ENCODE results near the gene SEMA3A. TPM values are rescaled to one million over a fixed set of nuclear protein-coding genes. Genes with fewer than 3 reads are reported as not detected.

The SEMA3A gene
- total and polyA plus RNA-seq, 3 donors from 2014 or later: 1.4 to 3.9 (median 2.0) TPM

GRCh38 chr7:84021292-84021908 lies 173.2 kb downstream of the SEMA3A start:
- H3K4me1 ChIP-seq: no peaks in the 10 kb centered on the region
- H3K27me3 ChIP-seq: no peaks in the 10 kb centered on the region
- no peak overlapping the region for H3K4me3 ChIP-seq

GRCh38 chr7:84017651-84018050 lies 176.9 kb downstream of the SEMA3A start:
- no peak overlapping the region for H3K4me3 ChIP-seq
- H3K36me3 ChIP-seq (ENCODE audit: low read depth, missing control alignments): no peaks in the 10 kb centered on the region
- no peak overlapping the region for H3K27ac ChIP-seq
- no peak for TF ChIP-seq CTCF (IDR thresholded peaks at IDR 0.05)
- no peak for TF ChIP-seq POLR2A (IDR thresholded peaks at IDR 0.05)
- no peaks in the 10 kb centered on the region for H3K9me3 ChIP-seq
- no peaks in the 10 kb centered on the region for H3K27me3 ChIP-seq
- no peak for DNase-seq
- whole genome bisulfite sequencing, 2 donors: 46 to 50% methylated on average over 2 of the region's 2 CpGs
- intact Hi-C loops (cut with DNase I; ENCODE audit: low total_unique reads): no loop called here
- no peaks in the 10 kb centered on the region for H3K4me1 ChIP-seq

More at GRCh38 chr7:84021292-84021908, 173.2 kb downstream of the SEMA3A start:
- Histone ChIP-seq H3K27ac (no peak overlapping the region), H3K36me3 (ENCODE audit: low read depth, missing control alignments) (no peaks in the 10 kb centered on the region), H3K9me3 (no peaks in the 10 kb centered on the region)
- 65 to 68% methylated on average over 6 of the region's 6 CpGs for WGBS, 2 donors
- DNase-seq: no peak
- intact Hi-C loops (cut with DNase I; ENCODE audit: low total_unique reads): no loop called here
- TF ChIP-seq CTCF (IDR thresholded peaks at IDR 0.05) (no peak), POLR2A (IDR thresholded peaks at IDR 0.05) (no peak)

- DNase-seq: no peak
- H3K36me3 ChIP-seq (ENCODE audit: low read depth, missing control alignments): no peaks in the 10 kb centered on the region
- 93 to 96% methylated on average over 6 of the region's 6 CpGs for WGBS, 2 donors
- H3K27me3 ChIP-seq: no peaks in the 10 kb centered on the region
- H3K4me1 ChIP-seq: no peaks in the 10 kb centered on the region
- no peaks in the 10 kb centered on the region for H3K9me3 ChIP-seq
- H3K4me3 ChIP-seq: no peak overlapping the region
- no peak for TF ChIP-seq POLR2A (IDR thresholded peaks at IDR 0.05)
- no peak for TF ChIP-seq CTCF (IDR thresholded peaks at IDR 0.05)
- no peak overlapping the region for H3K27ac ChIP-seq
- intact Hi-C loops (cut with DNase I; ENCODE audit: low total_unique reads): no loop called here
These were observed 180.9 kb downstream of the SEMA3A start for GRCh38 chr7:84013616-84014240.

GRCh38 chr7:84009782-84010181 lies 184.8 kb downstream of the SEMA3A start:
- Histone ChIP-seq H3K4me1 (no peaks in the 10 kb centered on the region), H3K27ac (no peak overlapping the region), H3K4me3 (no peak overlapping the region), H3K9me3 (no peaks in the 10 kb centered on the region), H3K36me3 (ENCODE audit: low read depth, missing control alignments) (no peaks in the 10 kb centered on the region), H3K27me3 (no peaks in the 10 kb centered on the region)
- no peak for DNase-seq
- TF ChIP-seq POLR2A (IDR thresholded peaks at IDR 0.05) (no peak), CTCF (IDR thresholded peaks at IDR 0.05) (no peak)
- intact Hi-C loops (cut with DNase I; ENCODE audit: low total_unique reads): no loop called here
- WGBS, 2 donors: no CpG with 5 or more reads among the region's 1 CpG

- Histone ChIP-seq H3K9me3 (no peaks in the 10 kb centered on the region), H3K27ac (no peak overlapping the region), H3K4me3 (no peak overlapping the region), H3K4me1 (no peaks in the 10 kb centered on the region), H3K27me3 (no peaks in the 10 kb centered on the region), H3K36me3 (ENCODE audit: low read depth, missing control alignments) (no peaks in the 10 kb centered on the region)
- DNase-seq: no peak
- TF ChIP-seq POLR2A (IDR thresholded peaks at IDR 0.05) (no peak), CTCF (IDR thresholded peaks at IDR 0.05) (no peak)
- intact Hi-C loops (cut with DNase I; ENCODE audit: low total_unique reads): no loop called here
These were observed 185.5 kb downstream of the SEMA3A start for GRCh38 chr7:84009051-84009450.
